A549 (cell line): Measurements from ENCODE around the gene KRTAP5-5. TPM values are rescaled to one million over a fixed set of nuclear protein-coding genes. Genes with fewer than 3 reads are reported as not detected.
"Not testable (repeated sequence)": the region's sequence is repeated elsewhere in the genome, so short reads cannot be mapped to it uniquely, and the experiment has no call there.

Experiments
- ATAC-seq, 2 experiments: fragments of 200-7000 bp in 1 of 2; fragments of >200 bp in 1 of 2; cut with Nextera tagmentation in 1 of 2; cut with Tn5 transposase in 1 of 2; 3 replicates each; pipeline versions ENCODE4 v1.8.0 to v1.9.1; 2018 to 2020; ENCODE audit warnings: mild to moderate bottlenecking in 1 of 2, moderate library complexity in 1 of 2
- CTCF ChIA-PET: fragments of 300-600 bp; sonication (Branson Sonifier 250); formaldehyde crosslinking; extraction: SDS; loops from one replicate; lab custom pipeline; 2021; ENCODE audit warnings: antibody characterized with exemption, inconsistent platforms; lab: Yijun Ruan, JAX
- POLR2A ChIA-PET: fragments of 350-600 bp; formaldehyde crosslinking; extraction: SDS; loops from one replicate; lab custom pipeline; 2021; ENCODE audit warnings: antibody characterized with exemption, inconsistent platforms; lab: Yijun Ruan, JAX
- DNase-seq, 2 experiments: peaks; one replicate each; pipeline versions ENCODE4 v3.0.0 to v3.0.0-alpha.2; 2011 to 2016; ENCODE audit warnings: low read depth in 1 of 2, low spot score in 1 of 2
- FAIRE-seq: peaks from 2 replicates; lab custom pipeline; 2011; peaks lifted over from hg19 to GRCh38; lab: Jason Lieb, UNC
- H3K27ac ChIP-seq, 2 experiments: fragments of >200 bp; sonication (Bioruptor Twin); formaldehyde crosslinking; 3 replicates each; pipeline ENCODE4 v1.5.1; 2016 to 2017
- H3K4me1 ChIP-seq: fragments of >200 bp; sonication (Bioruptor Twin); formaldehyde crosslinking; 3 replicates; pipeline ENCODE4 v1.6.1; 2016
- H3K4me2 ChIP-seq: fragments of >200 bp; sonication (Bioruptor Twin); formaldehyde crosslinking; 3 replicates; pipeline ENCODE4 v1.6.1; 2016
- H3K4me3 ChIP-seq: fragments of >200 bp; sonication (Bioruptor Twin); formaldehyde crosslinking; 3 replicates; pipeline ENCODE4 v1.5.1; 2016
- H3K9me3 ChIP-seq: fragments of >200 bp; sonication (Bioruptor Twin); formaldehyde crosslinking; 3 replicates; pipeline ENCODE4 v1.6.1; 2016
- ATOH8 ChIP-seq: fragments of 250-450 bp; sonication (Bioruptor Pico); IDR thresholded peaks from 2 replicates; pipeline ENCODE4 v1.5.0; 2020; ENCODE audit warnings: low read depth, mild to moderate bottlenecking, moderate library complexity
- BCL3 ChIP-seq: fragments of >200 bp; sonication (Bioruptor Twin); formaldehyde crosslinking; IDR thresholded peaks from 3 replicates; pipeline ENCODE4 v1.6.1; 2016
- BHLHE40 ChIP-seq: IDR thresholded peaks from 2 replicates; pipeline ENCODE4 v1.6.1; 2012; ENCODE audit warnings: low read depth, low read length, inconsistent platforms
- CHD2 ChIP-seq: fragments of 150-350 bp; IDR thresholded peaks from 2 replicates; pipeline ENCODE4 v1.6.1; 2014; ENCODE audit warnings: low read length; ENCODE audit not compliant: partially characterized antibody
- EHF ChIP-seq: fragments of 250-450 bp; sonication (Bioruptor Pico); IDR thresholded peaks from 2 replicates; pipeline ENCODE4 v1.5.0; 2020; ENCODE audit warnings: mild to moderate bottlenecking
- EHMT2 ChIP-seq: fragments of 200-600 bp; sonication (generic); IDR thresholded peaks from 2 replicates; pipeline ENCODE4 v1.6.1; 2016; ENCODE audit warnings: antibody characterized with exemption, low read depth, mild to moderate bottlenecking, moderate library complexity
- ESRRA ChIP-seq: fragments of 150-350 bp; IDR thresholded peaks from 2 replicates; pipeline ENCODE4 v1.6.1; 2014; ENCODE audit warnings: mild to moderate bottlenecking, low read length, borderline replicate concordance
- HDAC2 ChIP-seq: fragments of 200-600 bp; sonication (generic); IDR thresholded peaks from 2 replicates; pipeline ENCODE4 v1.6.1; 2016
- JUN ChIP-seq, 2 experiments: fragments of >200 bp; sonication (Bioruptor Twin); formaldehyde crosslinking; IDR thresholded peaks; 2 replicates in 1 of 2; 3 replicates in 1 of 2; pipeline ENCODE4 v1.6.1; 2016 to 2017
- KDM1A ChIP-seq: fragments of 200-600 bp; sonication (generic); IDR thresholded peaks from 2 replicates; pipeline ENCODE4 v1.6.1; 2016; ENCODE audit warnings: low read depth, mild to moderate bottlenecking
- KDM5A ChIP-seq: fragments of 200-600 bp; sonication (generic); IDR thresholded peaks from 2 replicates; pipeline ENCODE4 v1.6.1; 2016; ENCODE audit warnings: antibody characterized with exemption, mild to moderate bottlenecking
- MAZ ChIP-seq: fragments of 150-350 bp; IDR thresholded peaks from 2 replicates; pipeline ENCODE4 v1.6.1; 2014; ENCODE audit warnings: antibody characterized with exemption, low read depth, low read length, borderline replicate concordance
- NR3C1 ChIP-seq: fragments of >200 bp; sonication (Bioruptor Twin); formaldehyde crosslinking; IDR thresholded peaks from 3 replicates; pipeline ENCODE4 v1.6.1; 2017
- PBX3 ChIP-seq: IDR thresholded peaks from 2 replicates; pipeline ENCODE4 v1.6.1; 2012
- PHF8 ChIP-seq: fragments of 200-600 bp; sonication (generic); IDR thresholded peaks from 2 replicates; pipeline ENCODE4 v1.6.1; 2016; ENCODE audit warnings: low read depth, mild to moderate bottlenecking, antibody characterized with exemption, moderate library complexity, borderline replicate concordance
- POLR2A ChIP-seq: IDR thresholded peaks from 2 replicates; pipeline ENCODE4 v1.6.1; 2012; ENCODE audit warnings: mild to moderate bottlenecking, low read length
- POLR2AphosphoS2 ChIP-seq: conservative IDR thresholded peaks from 2 replicates; pipeline ENCODE4 v1.6.1; 2012; ENCODE audit warnings: low read length, improper control_type of control experiment, inconsistent platforms
- RAD21 ChIP-seq, 2 experiments: fragments of >200 bp in 1 of 2; sonication (Bioruptor Twin) in 1 of 2; formaldehyde crosslinking in 1 of 2; IDR thresholded peaks in 1 of 2; conservative IDR thresholded peaks in 1 of 2; 2 replicates in 1 of 2; 3 replicates in 1 of 2; pipeline ENCODE4 v1.6.1; 2012 to 2018; ENCODE audit warnings: inconsistent platforms in 1 of 2
- RCOR1 ChIP-seq: fragments of 150-350 bp; IDR thresholded peaks from 2 replicates; pipeline ENCODE4 v1.6.1; 2014; ENCODE audit warnings: antibody characterized with exemption, low read length, low read depth
- RNF2 ChIP-seq: fragments of 200-600 bp; sonication (generic); IDR thresholded peaks from 2 replicates; pipeline ENCODE4 v1.6.1; 2016; ENCODE audit warnings: low read depth, mild to moderate bottlenecking, antibody characterized with exemption, moderate library complexity, borderline replicate concordance
- SMC3 ChIP-seq: fragments of >200 bp; sonication (Bioruptor Twin); formaldehyde crosslinking; IDR thresholded peaks from 3 replicates; pipeline ENCODE4 v1.6.1; 2018; ENCODE audit warnings: inconsistent platforms
- TFCP2L1 ChIP-seq: fragments of 250-450 bp; sonication (Bioruptor Pico); IDR thresholded peaks from 2 replicates; pipeline ENCODE4 v1.5.0; 2021; ENCODE audit warnings: mild to moderate bottlenecking
- USF2 ChIP-seq: fragments of 450-650 bp; IDR thresholded peaks from 2 replicates; pipeline ENCODE4 v1.6.1; 2014; ENCODE audit warnings: antibody characterized with exemption
- ZFP36 ChIP-seq: fragments of 450-650 bp; IDR thresholded peaks from 2 replicates; pipeline ENCODE4 v1.6.1; 2014; ENCODE audit warnings: borderline replicate concordance; ENCODE audit not compliant: partially characterized antibody
- ZNF302 ChIP-seq: fragments of 250-450 bp; sonication (Bioruptor Pico); IDR thresholded peaks from 2 replicates; pipeline ENCODE4 v1.9.0; 2021; ENCODE audit warnings: inconsistent platforms, mild to moderate bottlenecking, moderate library complexity
- ZSCAN20 ChIP-seq: fragments of 250-450 bp; sonication (Bioruptor Pico); IDR thresholded peaks from 2 replicates; pipeline ENCODE4 v1.8.0; 2022; ENCODE audit warnings: mild to moderate bottlenecking, moderate library complexity
- WGBS: methylation state at CpG from one replicate; pipeline ENCODE4 v1.1.6; 2017; ENCODE audit errors: missing lambda C conversion rate; 5-methylcytosine and 5-hydroxymethylcytosine counted together
- polyA plus RNA-seq, 4 experiments: library from polyadenylated mRNA; depleted of rRNA in 3 of 4; stranded (reverse); fragments of >200 nt; fragmentation: RNase III in 1 of 4; extraction: RNeasy Plus Mini Kit Qiagen cat#74134 plus additional on column Dnase treatment in 1 of 4; gene quantifications; 2 replicates in 3 of 4; 3 replicates in 1 of 4; pipeline ENCODE4 v1.2.3, GENCODE V29; 2011 to 2017

KRTAP5-5 gene
- polyA plus RNA-seq, 2 of the 4 experiments (the other 2 are of a cell fraction): not detected

DNA sequence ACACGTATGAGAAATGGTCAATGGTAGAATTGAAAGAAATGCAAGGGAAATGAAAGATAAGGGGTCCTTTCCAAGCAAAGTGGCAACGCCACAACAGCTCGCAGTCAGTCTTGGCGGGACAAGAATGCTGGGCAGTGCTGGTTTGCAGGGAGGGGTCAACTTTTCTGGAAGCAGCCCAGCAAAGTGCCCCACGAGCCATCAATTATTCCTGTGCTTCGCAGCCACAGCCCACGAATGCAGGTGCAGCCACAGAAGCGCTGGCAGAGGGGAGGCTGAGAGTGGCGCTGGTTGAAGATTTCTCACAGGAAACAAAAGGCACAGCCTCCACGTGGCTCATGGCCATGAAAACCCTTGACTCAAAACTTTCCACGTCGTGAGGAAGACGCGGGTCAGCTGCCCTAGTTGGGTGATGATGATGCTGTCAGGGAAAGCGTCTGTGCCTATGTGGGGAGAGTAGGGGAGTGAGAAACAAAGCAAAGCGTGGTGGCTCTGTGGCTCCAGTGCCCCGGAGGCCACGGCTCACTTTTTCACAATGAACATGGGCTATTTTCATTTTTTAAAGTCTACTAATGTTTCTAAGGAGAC lies 33.2 kb downstream of the KRTAP5-5 start:
- H3K4me1 ChIP-seq, ATAC-seq, DNase-seq, FAIRE-seq, CTCF ChIA-PET, POLR2A ChIA-PET, H3K4me3 ChIP-seq, H3K9me3 ChIP-seq, H3K4me2 ChIP-seq, H3K27ac ChIP-seq: not testable (repeated sequence)
- 59% methylated on average over 18 of the region's 18 CpGs for WGBS

GRCh38 chr11:1665313-1665712 lies 35.7 kb downstream of the KRTAP5-5 start:
- ATAC-seq: no peak
- Histone ChIP-seq H3K4me2 (no peak overlapping the region), H3K4me3 (no peak overlapping the region)
- FAIRE-seq: no peak
- TF ChIP-seq POLR2A: no peak
- no peak for TF ChIP-seq KDM1A
- TF ChIP-seq CHD2: no peak
- no peak for TF ChIP-seq USF2
- no peak for TF ChIP-seq RCOR1
- no peak for TF ChIP-seq RAD21 (conservative IDR thresholded peaks at IDR 0.05 in 1 of 2, IDR thresholded peaks at IDR 0.05 in 1 of 2)
- no peak for TF ChIP-seq EHMT2
- no peak for TF ChIP-seq RNF2
- no peak for TF ChIP-seq HDAC2
- TF ChIP-seq ZNF302 (CRISPR knock-in tag): no peak
- TF ChIP-seq MAZ: no peak
- no peak for TF ChIP-seq POLR2AphosphoS2
- TF ChIP-seq BHLHE40: no peak
- no peak for TF ChIP-seq JUN (IDR thresholded peaks at IDR 0.05)
- no peak for TF ChIP-seq SMC3
- no peak for TF ChIP-seq NR3C1
- no peak for TF ChIP-seq ESRRA
- TF ChIP-seq BCL3: no peak
- no peak for TF ChIP-seq PHF8
- TF ChIP-seq, all 56 proteins: peak for 0
- no peaks in the 10 kb centered on the region for H3K9me3 ChIP-seq
- 60% methylated on average over 4 of the region's 8 CpGs for WGBS
- CTCF ChIA-PET: no interaction called here
- H3K4me1 ChIP-seq: no peaks in the 10 kb centered on the region
- no peak for DNase-seq
- H3K27ac ChIP-seq: no peak overlapping the region
- POLR2A ChIA-PET: no interaction called here

DNA sequence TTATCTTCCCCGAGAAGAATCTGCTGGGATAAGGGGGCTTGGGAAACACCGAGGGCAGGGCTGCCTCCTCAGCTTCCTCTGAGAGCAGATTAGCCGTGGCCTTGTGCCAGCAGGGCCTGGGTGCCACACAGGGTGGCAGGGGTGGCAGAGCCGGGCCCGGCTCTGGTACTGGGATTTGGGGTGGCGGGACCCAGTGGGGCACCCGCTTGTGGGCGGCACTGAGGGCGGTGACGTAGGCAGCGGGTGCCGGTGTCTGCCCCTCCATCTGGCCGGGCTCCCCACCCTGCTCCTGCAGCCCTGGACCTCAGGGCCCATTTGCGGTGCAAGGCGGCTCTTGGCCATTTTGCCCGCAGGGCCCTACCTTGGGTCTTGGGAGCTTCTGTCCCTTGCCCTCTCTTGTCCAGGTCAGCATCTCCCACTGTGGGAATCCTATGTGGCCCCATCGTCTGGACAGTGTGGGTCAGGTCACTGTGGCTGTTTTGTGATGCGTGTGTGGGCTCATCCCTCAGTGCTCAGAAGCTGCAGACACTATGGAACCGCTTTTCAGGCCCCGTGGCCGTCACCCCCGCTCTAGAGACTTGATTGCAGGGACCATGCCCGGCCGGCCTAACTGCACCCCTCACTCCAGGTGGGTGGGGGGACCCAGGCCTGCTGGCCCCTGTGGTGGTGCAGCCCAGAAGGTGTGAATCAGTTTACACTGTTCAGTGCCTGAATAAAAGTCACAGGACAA lies 37.7 kb downstream of the KRTAP5-5 start:
- DNase-seq (no peak), FAIRE-seq (no peak), ATAC-seq (no peak; a peak in 3 of 6 replicates)
- Histone ChIP-seq H3K4me2 (no peak overlapping the region), H3K27ac (no peak overlapping the region), H3K4me1 (no peaks in the 10 kb centered on the region), H3K9me3 (no peaks in the 10 kb centered on the region), H3K4me3 (no peak overlapping the region)
- WGBS: 71% methylated on average over 16 of the region's 24 CpGs
- ChIA-PET POLR2A (no interaction called here), CTCF (interaction anchor here (7.7 kb wide), 1 partner anchor 15 kb away, joined by 34 read pairs; no protein-coding TSS in a partner anchor)
- TF ChIP-seq KDM1A: no peak
- no peak for TF ChIP-seq ZFP36
- no peak for TF ChIP-seq PBX3
- no peak for TF ChIP-seq BCL3
- TF ChIP-seq CHD2: no peak
- no peak for TF ChIP-seq POLR2A
- no peak for TF ChIP-seq EHMT2
- TF ChIP-seq TFCP2L1 (CRISPR knock-in tag): no peak
- TF ChIP-seq ATOH8 (CRISPR knock-in tag): no peak
- TF ChIP-seq KDM5A: no peak
- TF ChIP-seq NR3C1: no peak
- no peak for TF ChIP-seq ZSCAN20
- TF ChIP-seq EHF: no peak
